HepG2 (cell line): ENCODE data around the gene PELO. TPM values are rescaled to one million over a fixed set of nuclear protein-coding genes. Genes with fewer than 3 reads are reported as not detected.

ENCODE experiments used
- ATAC-seq: fragments of 200-7000 bp; cut with Tn5 transposase; 3 replicates; pipeline ENCODE4 v1.9.1; 2020; ENCODE audit warnings: mild to moderate bottlenecking, moderate library complexity
- BruUV-seq: library from RNA; stranded (reverse); fragments of 400-500 nt; replicated peaks from 2 replicates; lab custom pipeline; 2021; lab: Mats Ljungman, UMichigan
- CTCF ChIA-PET: fragments of 300-600 bp; formaldehyde crosslinking; extraction: SDS; loops from one replicate; lab custom pipeline; 2021; ENCODE audit warnings: low total read pairs, inconsistent platforms, low intra/inter-chr PET ratio; lab: Yijun Ruan, JAX
- POLR2A ChIA-PET: fragments of 350-600 bp; sonication (Branson Sonifier 250); formaldehyde crosslinking; loops from one replicate; lab custom pipeline; 2020; ENCODE audit warnings: antibody characterized with exemption, inconsistent platforms; lab: Yijun Ruan, JAX
- DNase-seq: peaks from one replicate; pipeline ENCODE4 v3.0.0-alpha.2; 2015; ENCODE audit warnings: low spot score
- FAIRE-seq: peaks from 3 replicates; lab custom pipeline; 2011; peaks lifted over from hg19 to GRCh38; lab: Jason Lieb, UNC
- H2AFZ ChIP-seq: one replicate; pipeline ENCODE4 v1.6.1; 2011; ENCODE audit warnings: low read length, inconsistent platforms
- H3K27ac ChIP-seq: fragments of 300-600 bp; 3 replicates; pipeline ENCODE4 v1.8.0; 2011; ENCODE audit warnings: mixed run types, mild to moderate bottlenecking, mixed read lengths, low read length, inconsistent platforms; ENCODE audit not compliant: insufficient read depth; ENCODE audit errors: extremely low read length
- H3K27me3 ChIP-seq, 2 experiments: fragments of 200-600 bp in 1 of 2; 2 replicates in 1 of 2; 3 replicates in 1 of 2; pipeline versions ENCODE4 v1.6.0 to v1.8.0; 2011; ENCODE audit warnings: low read length in 2 of 2, mild to moderate bottlenecking in 2 of 2, moderate library complexity in 2 of 2, inconsistent platforms in 1 of 2; ENCODE audit not compliant: insufficient read depth in 2 of 2, control insufficient read depth in 1 of 2
- H3K36me3 ChIP-seq, 2 experiments: fragments of 200-600 bp in 1 of 2; replicated peaks in 1 of 2; 2 replicates in 1 of 2; 3 replicates in 1 of 2; pipeline versions ENCODE4 v1.5.1 to v1.8.0; 2011; ENCODE audit warnings: low read length in 2 of 2, inconsistent platforms in 1 of 2; ENCODE audit not compliant: insufficient read depth in 2 of 2, control insufficient read depth in 1 of 2
- H3K4me1 ChIP-seq: 2 replicates; pipeline ENCODE4 v1.5.1; 2012; ENCODE audit warnings: low read length, inconsistent platforms; ENCODE audit not compliant: insufficient read depth
- H3K4me2 ChIP-seq: 2 replicates; pipeline ENCODE4 v1.6.0; 2011; ENCODE audit warnings: low read depth, low read length, inconsistent platforms
- H3K4me3 ChIP-seq, 3 experiments: fragments of 200-600 bp in 1 of 3; sonication (generic), shearing (Covaris generic) in 1 of 3; replicated peaks in 1 of 3; 2 replicates each; pipeline ENCODE4 v1.5.1; 2011 to 2016; ENCODE audit warnings: low read length in 3 of 3, inconsistent platforms in 2 of 3, low read depth in 2 of 3, mild to moderate bottlenecking in 2 of 3, control low read depth in 1 of 3, mixed read lengths in 1 of 3; ENCODE audit not compliant: insufficient read depth in 1 of 3
- H3K79me2 ChIP-seq: one replicate; pipeline ENCODE4 v1.6.1; 2011; ENCODE audit warnings: low read length, inconsistent platforms; ENCODE audit not compliant: insufficient read depth
- H3K9ac ChIP-seq: 2 replicates; pipeline ENCODE4 v1.6.0; 2011; ENCODE audit warnings: mild to moderate bottlenecking, low read depth, low read length, inconsistent platforms; ENCODE audit not compliant: insufficient read depth
- H3K9me3 ChIP-seq: 2 replicates; pipeline ENCODE4 v1.5.1; 2012; ENCODE audit warnings: mild to moderate bottlenecking, low read length
- H4K20me1 ChIP-seq: 2 replicates; pipeline ENCODE4 v1.6.0; 2011; ENCODE audit warnings: inconsistent platforms, mild to moderate bottlenecking, low read length, moderate library complexity; ENCODE audit not compliant: insufficient read depth
- ASH2L ChIP-seq: fragments of 300-600, 200-600 bp; sonication (generic); IDR thresholded peaks from 2 replicates; pipeline ENCODE4 v1.7.0; 2017; ENCODE audit warnings: low read depth, mild to moderate bottlenecking, moderate library complexity, mixed read lengths, low read length; ENCODE audit not compliant: insufficient read length
- HDAC2 ChIP-seq: sonication (generic); formaldehyde crosslinking; IDR thresholded peaks from 2 replicates; pipeline ENCODE4 v1.4.0; 2020; ENCODE audit warnings: missing genetic modification reagents
- KLF6 ChIP-seq: IDR thresholded peaks from 2 replicates; pipeline ENCODE4 v1.8.0; 2016; ENCODE audit warnings: missing biosample characterization, missing genetic modification reagents
- TMF1 ChIP-seq: sonication (generic); formaldehyde crosslinking; IDR thresholded peaks from 2 replicates; pipeline ENCODE4 v1.8.1; 2022; ENCODE audit warnings: low read depth, missing genetic modification reagents
- ZBTB1 ChIP-seq: sonication (generic); formaldehyde crosslinking; IDR thresholded peaks from 2 replicates; pipeline ENCODE4 v1.4.0; 2020; ENCODE audit warnings: missing genetic modification reagents, borderline replicate concordance
- ZBTB8A ChIP-seq: sonication (generic); formaldehyde crosslinking; IDR thresholded peaks from 2 replicates; pipeline ENCODE4 v1.4.0; 2020; ENCODE audit warnings: mild to moderate bottlenecking, low read depth, missing genetic modification reagents, borderline replicate concordance
- ZKSCAN1 ChIP-seq: fragments of 150-350 bp; IDR thresholded peaks from 2 replicates; pipeline ENCODE4 v1.6.1; 2014; ENCODE audit warnings: low read length
- ZNF510 ChIP-seq: sonication (generic); formaldehyde crosslinking; IDR thresholded peaks from 2 replicates; pipeline ENCODE4 v1.4.0; 2020; ENCODE audit warnings: low read depth, mild to moderate bottlenecking, missing genetic modification reagents
- ZNF570 ChIP-seq: sonication (generic); formaldehyde crosslinking; IDR thresholded peaks from 2 replicates; pipeline ENCODE4 v1.4.0; 2020; ENCODE audit warnings: mild to moderate bottlenecking, missing genetic modification reagents, borderline replicate concordance
- ZNF83 ChIP-seq: sonication (generic); formaldehyde crosslinking; IDR thresholded peaks from 2 replicates; pipeline ENCODE4 v1.4.0; 2020; ENCODE audit warnings: missing genetic modification reagents, mild to moderate bottlenecking, borderline replicate concordance
- WGBS: methylation state at CpG from one replicate; pipeline ENCODE4 v1.1.6; 2017; ENCODE audit warnings: low lambda C conversion rate; 5-methylcytosine and 5-hydroxymethylcytosine counted together
- in situ Hi-C: cut with HindIII; loops from 2 replicates; pipeline ENCODE4 v1.10.0; 2017; ENCODE audit warnings: low pct_unique_long_range_greater_than_20kb; ENCODE audit not compliant: extremely low pct_ligation_motif_present
- intact Hi-C: fragments of 100-400 bp; cut with micrococcal nuclease; formaldehyde crosslinking; loops from one replicate; pipeline ENCODE4 v1.10.0; 2022; ENCODE audit not compliant: unreplicated experiment
- polyA plus RNA-seq, 8 experiments: library from polyadenylated mRNA; depleted of rRNA in 3 of 8; stranded (reverse) in 7 of 8; unstranded in 1 of 8; fragments of >200 nt; fragmentation: Illumina TruSeq in 4 of 8; extraction: Trizol in 4 of 8; gene quantifications; 2 replicates each; pipeline versions ENCODE4 v1.2.1 to v1.2.3, GENCODE V29; 2011 to 2016; ENCODE audit warnings: low read depth in 4 of 8, missing spikeins in 1 of 8, mixed read lengths in 1 of 8; ENCODE audit not compliant: insufficient read depth in 1 of 8
- total RNA-seq, 5 experiments: library from RNA; depleted of rRNA; stranded (reverse); fragments of >200 nt; fragmentation: Illumina TruSeq; extraction: Trizol; gene quantifications; 2 replicates each; pipeline ENCODE4 v1.2.3, GENCODE V29; 2016; ENCODE audit warnings: low read depth in 1 of 5
- TF ChIP-seq, protein P1 (sequence below): IDR thresholded peaks from 2 replicates; pipeline ENCODE4 v1.6.1; 2016; ENCODE audit warnings: low read depth, borderline replicate concordance
- TF ChIP-seq, protein P2 (sequence below): sonication (generic); formaldehyde crosslinking; IDR thresholded peaks from 2 replicates; pipeline ENCODE4 v1.5.1; 2020; ENCODE audit warnings: mild to moderate bottlenecking, missing genetic modification reagents, moderate library complexity
- TF ChIP-seq, protein P3 (sequence below): sonication (generic); formaldehyde crosslinking; IDR thresholded peaks from 2 replicates; pipeline ENCODE4 v1.5.1; 2020; ENCODE audit warnings: missing genetic modification reagents, mild to moderate bottlenecking, borderline replicate concordance

Gene PELO
- total and polyA plus RNA-seq, 2 of the 13 experiments (the other 11 are each of a cell fraction or from before 2014, with no cell fraction given), result 19.0 to 23.9 TPM

DNA sequence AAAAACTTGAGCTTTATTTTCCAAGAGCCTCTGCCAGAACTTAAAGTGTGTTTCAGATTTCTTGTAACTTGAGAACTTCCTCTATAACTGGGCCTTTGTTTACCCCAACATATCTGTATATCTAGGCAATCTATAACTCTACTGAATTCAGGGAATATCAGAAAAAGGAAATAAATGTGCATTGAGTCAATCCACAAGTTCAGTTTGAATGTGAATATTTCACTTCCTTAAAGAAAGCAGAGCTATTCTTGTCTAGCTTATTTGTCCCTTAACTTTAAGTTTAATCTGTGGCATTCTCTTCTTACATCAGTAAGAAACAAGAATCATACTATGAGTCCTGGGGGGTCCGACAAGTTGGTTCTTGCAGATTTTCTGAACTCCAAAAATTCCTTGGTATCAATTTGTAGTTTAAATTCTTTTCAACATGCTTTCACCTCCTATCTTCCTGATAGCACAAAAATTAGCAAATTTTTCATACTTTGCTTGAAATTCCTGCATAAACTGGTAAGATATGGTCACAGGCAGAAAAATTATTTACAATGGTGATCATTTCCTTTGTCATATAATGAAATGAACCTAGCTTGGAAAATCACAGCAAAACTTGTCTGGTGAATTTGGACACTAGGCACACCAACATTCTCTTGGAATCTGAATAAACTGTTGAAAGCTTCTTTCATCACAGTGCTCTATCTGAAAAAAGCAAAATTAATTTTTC lies 19.8 kb upstream of the PELO start:
- H3K4me2 ChIP-seq, result no peak overlapping the region
- POLR2A ChIA-PET, result no interaction called here
- H3K79me2 ChIP-seq, result no peaks in the 10 kb centered on the region
- H3K27me3 ChIP-seq, result no peaks in the 10 kb centered on the region; a peak in 1 of 5 replicates
- DNase-seq, result no peak
- 50% methylated on average over 1 of the region's 1 CpG for WGBS
- intact Hi-C loops (no loop called here), in situ Hi-C loops (no loop called here)
- no peaks in the 10 kb centered on the region for H3K36me3 ChIP-seq
- CTCF ChIA-PET, result no interaction called here
- no peaks in the 10 kb centered on the region for H3K9me3 ChIP-seq
- H3K9ac ChIP-seq, result no peak overlapping the region
- no peak overlapping the region for H3K27ac ChIP-seq
- no peak for TF ChIP-seq ZNF83 (CRISPR knock-in tag)
- no peak for ATAC-seq
- H4K20me1 ChIP-seq, result no peaks in the 10 kb centered on the region
- peaks cover 5% of the 10 kb centered on the region; the same call in 1 of the 2 replicates for H3K4me1 ChIP-seq
- no peak for FAIRE-seq
- H3K4me3 ChIP-seq, result no peak overlapping the region
- BruUV-seq, result no TSS peak
- no peak overlapping the region for H2AFZ ChIP-seq

DNA sequence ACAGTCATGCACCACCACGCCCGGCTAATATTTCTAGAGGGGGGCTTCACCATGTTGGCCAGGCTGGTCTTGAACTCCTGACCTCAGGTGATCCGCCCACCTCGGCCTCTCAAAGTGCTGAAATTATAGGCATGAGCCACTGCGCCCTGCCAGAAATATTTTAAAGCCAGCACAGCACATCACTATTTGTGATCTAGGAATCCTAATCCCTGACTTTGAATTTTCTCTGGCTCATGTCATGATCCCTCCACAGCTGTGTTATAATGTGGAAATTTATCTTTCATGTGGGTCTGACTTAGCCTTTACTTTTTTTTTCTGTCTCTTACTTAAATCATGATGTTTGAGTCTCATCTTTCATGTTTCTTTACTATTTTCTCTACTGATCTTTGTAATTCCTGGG lies 18.7 kb upstream of the PELO start:
- intact Hi-C loops, result no loop called here
- CTCF ChIA-PET, result no interaction called here
- ATAC-seq (no peak), FAIRE-seq (no peak), DNase-seq (no peak)
- 28% methylated on average over 4 of the region's 5 CpGs for WGBS
- Histone ChIP-seq H3K4me3 (no peak overlapping the region), H4K20me1 (no peaks in the 10 kb centered on the region), H3K4me2 (no peak overlapping the region), H3K9ac (no peak overlapping the region), H3K4me1 (peaks cover 5% of the 10 kb centered on the region; the same call in 1 of the 2 replicates), H3K79me2 (no peaks in the 10 kb centered on the region), H3K27me3 (no peaks in the 10 kb centered on the region; a peak in 1 of 5 replicates), H3K9me3 (no peaks in the 10 kb centered on the region), H2AFZ (no peak overlapping the region), H3K36me3 (no peaks in the 10 kb centered on the region), H3K27ac (no peak overlapping the region)
- POLR2A ChIA-PET, result no interaction called here
- in situ Hi-C loops, result no loop called here
- no TSS peak for BruUV-seq
- TF ChIP-seq TMF1 (CRISPR knock-in tag), result no peak
- no peak for TF ChIP-seq ZBTB1 (CRISPR knock-in tag)
- TF ChIP-seq ZKSCAN1, result no peak
- TF ChIP-seq HDAC2 (CRISPR knock-in tag), result no peak
- no peak for TF ChIP-seq ZBTB8A (CRISPR knock-in tag)
- TF ChIP-seq ZNF570 (CRISPR knock-in tag), result no peak
- TF ChIP-seq, protein P1, sequence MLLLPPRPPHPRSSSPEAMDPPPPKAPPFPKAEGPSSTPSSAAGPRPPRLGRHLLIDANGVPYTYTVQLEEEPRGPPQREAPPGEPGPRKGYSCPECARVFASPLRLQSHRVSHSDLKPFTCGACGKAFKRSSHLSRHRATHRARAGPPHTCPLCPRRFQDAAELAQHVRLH (CRISPR knock-in tag), result no peak
- TF ChIP-seq, protein P2, sequence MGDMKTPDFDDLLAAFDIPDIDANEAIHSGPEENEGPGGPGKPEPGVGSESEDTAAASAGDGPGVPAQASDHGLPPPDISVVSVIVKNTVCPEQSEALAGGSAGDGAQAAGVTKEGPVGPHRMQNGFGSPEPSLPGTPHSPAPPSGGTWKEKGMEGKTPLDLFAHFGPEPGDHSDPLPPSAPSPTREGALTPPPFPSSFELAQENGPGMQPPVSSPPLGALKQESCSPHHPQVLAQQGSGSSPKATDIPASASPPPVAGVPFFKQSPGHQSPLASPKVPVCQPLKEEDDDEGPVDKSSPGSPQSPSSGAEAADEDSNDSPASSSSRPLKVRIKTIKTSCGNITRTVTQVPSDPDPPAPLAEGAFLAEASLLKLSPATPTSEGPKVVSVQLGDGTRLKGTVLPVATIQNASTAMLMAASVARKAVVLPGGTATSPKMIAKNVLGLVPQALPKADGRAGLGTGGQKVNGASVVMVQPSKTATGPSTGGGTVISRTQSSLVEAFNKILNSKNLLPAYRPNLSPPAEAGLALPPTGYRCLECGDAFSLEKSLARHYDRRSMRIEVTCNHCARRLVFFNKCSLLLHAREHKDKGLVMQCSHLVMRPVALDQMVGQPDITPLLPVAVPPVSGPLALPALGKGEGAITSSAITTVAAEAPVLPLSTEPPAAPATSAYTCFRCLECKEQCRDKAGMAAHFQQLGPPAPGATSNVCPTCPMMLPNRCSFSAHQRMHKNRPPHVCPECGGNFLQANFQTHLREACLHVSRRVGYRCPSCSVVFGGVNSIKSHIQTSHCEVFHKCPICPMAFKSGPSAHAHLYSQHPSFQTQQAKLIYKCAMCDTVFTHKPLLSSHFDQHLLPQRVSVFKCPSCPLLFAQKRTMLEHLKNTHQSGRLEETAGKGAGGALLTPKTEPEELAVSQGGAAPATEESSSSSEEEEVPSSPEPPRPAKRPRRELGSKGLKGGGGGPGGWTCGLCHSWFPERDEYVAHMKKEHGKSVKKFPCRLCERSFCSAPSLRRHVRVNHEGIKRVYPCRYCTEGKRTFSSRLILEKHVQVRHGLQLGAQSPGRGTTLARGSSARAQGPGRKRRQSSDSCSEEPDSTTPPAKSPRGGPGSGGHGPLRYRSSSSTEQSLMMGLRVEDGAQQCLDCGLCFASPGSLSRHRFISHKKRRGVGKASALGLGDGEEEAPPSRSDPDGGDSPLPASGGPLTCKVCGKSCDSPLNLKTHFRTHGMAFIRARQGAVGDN (CRISPR knock-in tag), result no peak
- TF ChIP-seq, protein P3, sequence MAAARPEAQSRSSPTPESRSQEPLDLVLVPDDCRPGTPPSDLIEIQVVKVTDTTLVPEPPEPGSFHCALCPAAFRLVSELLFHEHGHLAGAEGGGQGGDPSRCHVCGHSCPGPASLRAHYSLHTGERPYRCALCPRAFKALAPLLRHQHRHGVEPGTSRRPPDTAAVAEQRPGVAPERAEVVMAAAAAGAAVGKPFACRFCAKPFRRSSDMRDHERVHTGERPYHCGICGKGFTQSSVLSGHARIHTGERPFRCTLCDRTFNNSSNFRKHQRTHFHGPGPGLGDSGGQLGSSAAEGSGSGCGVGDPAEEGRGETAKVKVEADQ (CRISPR knock-in tag), result no peak
- TF ChIP-seq KLF6 (CRISPR knock-in tag), result no peak
- TF ChIP-seq ZNF510 (CRISPR knock-in tag), result no peak
- TF ChIP-seq ASH2L, result no peak
